CD4-positive, alpha-beta memory T cell (primary cell): ENCODE results near the gene GTPBP1. TPM values are rescaled to one million over a fixed set of nuclear protein-coding genes. Genes with fewer than 3 reads are reported as not detected.
A peak's percentile ranks its signal among the peaks of the same experiment; 100 is the strongest.

Source experiments
- CTCF ChIA-PET: fragments of 350-600 bp; sonication (Branson Sonifier 250); formaldehyde crosslinking; loops from one replicate; lab custom pipeline; 2021; ENCODE audit warnings: inconsistent platforms; ENCODE audit not compliant: partially characterized antibody; lab: Charles Lee
- POLR2A ChIA-PET: fragments of 350-600 bp; sonication (Branson Sonifier 250); formaldehyde crosslinking; loops from one replicate; lab custom pipeline; 2021; ENCODE audit not compliant: partially characterized antibody; lab: Charles Lee
- DNase-seq, 5 donors: peaks; one replicate each; pipeline versions ENCODE4 v3.0.0 to v3.0.0-alpha.2; 2020 to 2022; ENCODE audit warnings: mixed read lengths in 1 of 5
- H3K27ac ChIP-seq: one replicate; pipeline ENCODE4 v1.7.0; 2013; ENCODE audit warnings: low read depth, low read length
- H3K27me3 ChIP-seq: 2 replicates; pipeline ENCODE4 v1.7.0; 2013; ENCODE audit warnings: mild to moderate bottlenecking, low read length, moderate library complexity; ENCODE audit not compliant: insufficient read depth
- H3K36me3 ChIP-seq: 2 replicates; pipeline ENCODE4 v1.7.0; 2013; ENCODE audit warnings: mild to moderate bottlenecking, low read length, moderate library complexity; ENCODE audit not compliant: insufficient read depth
- H3K4me1 ChIP-seq: 2 replicates; pipeline ENCODE4 v1.7.0; 2013; ENCODE audit warnings: mild to moderate bottlenecking, low read length, moderate library complexity; ENCODE audit not compliant: insufficient read depth
- H3K4me3 ChIP-seq, 2 donors: one replicate each; pipeline ENCODE4 v1.7.0; 2013; ENCODE audit warnings: low read length in 2 of 2, mild to moderate bottlenecking in 1 of 2
- H3K9me3 ChIP-seq, 2 donors: one replicate each; pipeline ENCODE4 v1.7.0; 2013; ENCODE audit warnings: low read length in 2 of 2, control low read depth in 1 of 2; ENCODE audit not compliant: control insufficient read depth in 1 of 2
- H3K27ac Mint-ChIP-seq, 7 donors: one replicate each; pipeline ENCODE4 v1.8.0; 2020 to 2021; ENCODE audit warnings: mixed read lengths in 7 of 7, mild to moderate bottlenecking in 6 of 7, inconsistent platforms in 3 of 7, moderate library complexity in 3 of 7
- H3K27me3 Mint-ChIP-seq, 2 donors: one replicate each; pipeline ENCODE4 v1.8.0; 2020 to 2021; ENCODE audit warnings: mixed read lengths in 2 of 2
- H3K36me3 Mint-ChIP-seq, 2 donors: one replicate each; pipeline ENCODE4 v1.8.0; 2020 to 2021; ENCODE audit warnings: mixed read lengths in 2 of 2, inconsistent platforms in 1 of 2, mild to moderate bottlenecking in 1 of 2
- H3K4me1 Mint-ChIP-seq, 4 donors: one replicate each; pipeline ENCODE4 v1.8.0; 2020 to 2021; ENCODE audit warnings: mixed read lengths in 4 of 4, mild to moderate bottlenecking in 1 of 4
- H3K4me3 Mint-ChIP-seq, 8 donors: one replicate each; pipeline ENCODE4 v1.8.0; 2020 to 2021; ENCODE audit warnings: mixed read lengths in 8 of 8, mild to moderate bottlenecking in 7 of 8, moderate library complexity in 6 of 8, inconsistent platforms in 3 of 8
- H3K9me3 Mint-ChIP-seq, 8 donors: one replicate each; pipeline ENCODE4 v1.8.0; 2020 to 2021; ENCODE audit warnings: mixed read lengths in 8 of 8, mild to moderate bottlenecking in 5 of 8, inconsistent platforms in 3 of 8, moderate library complexity in 1 of 8
- intact Hi-C: fragments of 100-400 bp; cut with micrococcal nuclease; formaldehyde crosslinking; loops from one replicate; pipeline ENCODE4 v1.15.1; 2023
- polyA plus RNA-seq, 2 donors: library from polyadenylated mRNA; unstranded; fragments of 300-500 nt; fragmentation: Illumina TruSeq; gene quantifications; one replicate each; pipeline ENCODE4 v1.2.3, GENCODE V29; 2021
- total RNA-seq, 2 experiments: library from RNA; stranded (reverse); gene quantifications; one replicate each; pipeline ENCODE4 v1.2.3, GENCODE V29; 2021

Gene GTPBP1
- total and polyA plus RNA-seq, 4 experiments from 2014 or later, result 14.6 to 96.6 (median 62.5) TPM

- Histone ChIP-seq H3K27ac (no peak overlapping the region), H3K27me3 (no peaks in the 10 kb centered on the region), H3K4me3 (no peak overlapping the region), H3K4me1 (peaks cover 68% of the 10 kb centered on the region), H3K9me3 (no peaks in the 10 kb centered on the region), H3K36me3 (peaks cover 96% of the 10 kb centered on the region)
- intact Hi-C loops, result no loop called here
- H3K27ac Mint-ChIP-seq, result peak overlapping the region; percentile 27 to 83 (median 61)
- peak overlapping the region in 1 of 8 donors; percentile 13 for H3K4me3 Mint-ChIP-seq
- H3K36me3 Mint-ChIP-seq, result peaks cover 54 to 88% of the 10 kb centered on the region in 2 donors
- ChIA-PET POLR2A (interaction anchor here (14.4 to 42.6 kb wide), 3 partner anchors 5 to 38 kb away, joined by 186 to 1746 read pairs (median 1746); partner anchors contain the start of genes GTPBP1 and SUN2), CTCF (interaction anchor here (4.3 kb wide), 2 partner anchors 12 to 23 kb away, joined by 25 to 38 read pairs; no protein-coding TSS in a partner anchor)
- peaks cover 10 to 51% (median 25%) of the 10 kb centered on the region in 4 donors for H3K4me1 Mint-ChIP-seq
- H3K27me3 Mint-ChIP-seq, result no peaks in the 10 kb centered on the region
- no peaks in the 10 kb centered on the region for H3K9me3 Mint-ChIP-seq
- DNase-seq, result peak in 1 of 5 donors; percentile 9
These were observed 39.2 kb downstream of the GTPBP1 start for GRCh38 chr22:38744981-38745380.

DNA sequence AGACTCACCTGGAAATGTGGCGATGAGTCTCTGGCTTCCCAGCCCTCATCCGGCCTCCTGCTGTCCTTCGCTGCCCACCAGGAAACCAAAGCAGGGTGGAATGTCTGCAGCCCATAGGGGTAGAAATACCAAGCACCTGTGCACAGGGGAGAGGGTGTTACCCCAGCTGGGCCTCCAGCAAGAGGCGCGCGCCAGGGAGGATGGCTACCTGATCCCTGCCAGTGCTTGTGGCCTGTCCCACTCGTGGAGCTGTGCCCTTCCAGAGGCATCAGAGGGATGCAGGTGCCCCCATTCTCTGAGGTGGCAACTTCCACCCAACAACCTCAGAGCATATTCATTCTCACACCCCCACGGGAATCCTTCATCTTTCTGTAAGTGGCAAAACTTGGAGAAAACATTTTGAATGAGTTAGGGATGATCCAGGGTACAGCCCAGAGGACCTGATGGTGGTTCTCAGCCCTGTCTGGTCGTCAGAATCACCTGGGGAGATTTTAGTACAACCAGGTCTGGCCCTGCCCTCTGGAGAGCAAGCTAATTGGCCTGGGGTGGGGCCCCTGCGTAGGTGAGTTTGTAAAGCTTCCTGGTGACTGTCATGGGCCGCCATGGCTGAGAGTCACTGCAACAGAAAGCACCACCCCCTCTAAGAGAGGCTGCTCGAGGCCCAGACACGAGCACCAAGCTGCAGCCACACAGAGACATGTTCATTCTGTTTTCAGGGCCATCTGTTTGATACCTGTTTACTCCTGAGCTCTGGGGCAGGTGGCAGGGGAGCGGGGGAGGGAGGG, 40.1 kb downstream of the GTPBP1 start:
- H3K36me3 Mint-ChIP-seq, result peaks cover 50 to 86% of the 10 kb centered on the region in 2 donors
- H3K4me3 Mint-ChIP-seq, result no peak overlapping the region
- H3K9me3 ChIP-seq, result no peaks in the 10 kb centered on the region
- peak in 1 of 5 donors; percentile 41 for DNase-seq
- H3K27ac ChIP-seq, result no peak overlapping the region
- intact Hi-C loops, result no loop called here
- H3K27me3 Mint-ChIP-seq, result no peaks in the 10 kb centered on the region
- H3K4me3 ChIP-seq, result no peak overlapping the region
- H3K4me1 ChIP-seq, result peaks cover 68% of the 10 kb centered on the region
- H3K9me3 Mint-ChIP-seq, result no peaks in the 10 kb centered on the region
- peaks cover 96% of the 10 kb centered on the region for H3K36me3 ChIP-seq
- peaks cover 14 to 54% (median 31%) of the 10 kb centered on the region in 4 donors for H3K4me1 Mint-ChIP-seq
- H3K27me3 ChIP-seq, result no peaks in the 10 kb centered on the region
- ChIA-PET POLR2A (interaction anchor here (14.4 to 42.6 kb wide), 3 partner anchors 4 to 39 kb away, joined by 186 to 1746 read pairs (median 1746); partner anchors contain the start of genes GTPBP1 and SUN2), CTCF (interaction anchor here (2.6 to 4.3 kb wide), 3 partner anchors 13 to 22 kb away, joined by 9 to 38 read pairs (median 25); no protein-coding TSS in a partner anchor)
- H3K27ac Mint-ChIP-seq, result peak overlapping the region; percentile 8 to 67 (median 55)

DNA sequence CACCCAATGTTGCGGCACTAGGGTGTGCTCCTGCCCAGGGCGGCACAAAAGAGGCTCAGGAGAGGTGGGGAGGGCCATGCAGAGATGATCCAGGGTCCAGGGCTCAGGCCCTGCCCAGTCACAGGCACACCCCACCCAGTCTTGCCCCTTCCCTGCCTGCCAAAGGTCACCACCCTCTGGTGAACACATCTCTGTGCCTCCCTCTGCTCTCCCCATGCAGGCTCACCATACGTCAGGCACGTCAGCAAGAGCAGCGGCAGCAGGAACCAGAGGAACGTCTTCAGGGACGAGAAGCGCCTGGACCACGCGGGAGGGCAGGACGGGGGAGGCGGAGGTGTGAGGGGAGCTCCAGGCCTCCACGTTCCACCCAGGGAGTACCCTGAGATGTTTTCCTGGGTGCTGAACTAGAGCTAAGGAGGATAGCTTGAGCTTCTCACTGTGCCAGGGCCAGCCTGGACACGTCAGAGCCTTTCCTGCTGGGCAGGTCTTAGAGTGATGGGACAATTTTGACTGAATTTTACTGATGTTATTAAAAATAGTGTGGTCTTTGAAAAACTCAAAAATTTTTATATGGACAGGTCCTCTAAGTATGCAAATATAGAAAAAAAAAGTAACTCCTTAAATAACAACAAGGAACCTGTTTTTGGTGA, 42.9 kb downstream of the GTPBP1 start:
- Histone ChIP-seq H3K27me3 (no peaks in the 10 kb centered on the region), H3K36me3 (peaks cover 91% of the 10 kb centered on the region), H3K4me1 (peaks cover 74% of the 10 kb centered on the region), H3K9me3 (no peaks in the 10 kb centered on the region), H3K27ac (peak overlapping the region; percentile 38), H3K4me3 (no peak overlapping the region)
- ChIA-PET CTCF (interaction anchor here (1.4 to 4.4 kb wide), 6 partner anchors 11 to 41 kb away, joined by 3 to 41 read pairs (median 18); no protein-coding TSS in a partner anchor), POLR2A (interaction anchor here (14.4 to 42.6 kb wide), 3 partner anchors 1 to 42 kb away, joined by 186 to 1746 read pairs (median 1746); partner anchors contain the start of genes GTPBP1 and SUN2)
- peak overlapping the region in 5 of 7 donors; percentile 62 to 82 (median 70) for H3K27ac Mint-ChIP-seq
- H3K9me3 Mint-ChIP-seq, result no peaks in the 10 kb centered on the region
- peaks cover 28 to 63% (median 46%) of the 10 kb centered on the region in 4 donors for H3K4me1 Mint-ChIP-seq
- peak in 1 of 5 donors; percentile 25 for DNase-seq
- no peak overlapping the region for H3K4me3 Mint-ChIP-seq
- intact Hi-C loops, result no loop called here
- H3K36me3 Mint-ChIP-seq, result peaks cover 52 to 84% of the 10 kb centered on the region in 2 donors
- H3K27me3 Mint-ChIP-seq, result no peaks in the 10 kb centered on the region

DNA sequence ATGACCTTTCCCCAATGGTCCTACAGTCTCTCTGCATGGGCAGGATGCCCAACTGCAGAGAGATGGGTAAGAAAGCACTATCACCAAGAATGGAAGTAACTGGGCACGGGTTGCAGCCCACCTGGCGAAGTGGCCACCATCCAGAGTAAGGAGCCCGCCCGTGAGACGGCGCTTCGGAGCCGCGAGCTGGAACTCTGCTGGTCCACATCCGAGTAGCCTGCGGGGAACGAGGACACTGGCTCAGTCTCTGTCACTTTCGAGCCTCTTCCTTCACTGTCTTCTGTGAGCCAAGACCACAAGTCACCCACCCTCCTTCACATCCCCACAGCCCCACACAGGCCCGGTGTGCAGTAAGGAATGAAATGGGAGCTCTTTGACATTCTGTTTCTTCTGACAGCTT, 44.4 kb downstream of the GTPBP1 start:
- CTCF ChIA-PET, result interaction anchor here (0.9 to 4.4 kb wide), 5 partner anchors 10 to 25 kb away, joined by 3 to 42 read pairs (median 5); no protein-coding TSS in a partner anchor
- H3K4me1 Mint-ChIP-seq, result peaks cover 25 to 71% (median 45%) of the 10 kb centered on the region in 4 donors
- H3K4me1 ChIP-seq, result peaks cover 75% of the 10 kb centered on the region

DNA sequence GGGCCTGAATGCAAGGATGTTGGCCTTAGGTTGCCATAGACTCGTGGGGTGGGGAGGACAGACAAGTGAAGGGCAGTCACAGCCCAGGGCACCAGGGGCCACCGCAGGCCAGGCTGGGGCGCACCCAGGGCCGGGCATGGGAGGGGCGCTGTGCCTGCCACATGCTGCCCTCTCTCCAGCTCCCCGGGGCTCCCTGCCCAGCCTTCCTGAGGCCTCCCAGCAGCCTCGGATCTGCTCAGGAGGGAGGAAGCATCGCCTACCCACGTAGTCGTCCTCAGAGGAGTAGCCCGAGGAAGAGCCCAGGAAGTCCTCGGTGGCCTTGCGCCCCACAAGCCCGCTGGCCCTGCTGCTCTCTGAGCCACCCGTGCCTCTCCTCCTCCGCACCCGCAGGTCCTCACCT, 44.9 kb downstream of the GTPBP1 start:
- H3K27ac ChIP-seq, result peak overlapping the region; percentile 74
- Mint-ChIP-seq H3K27me3 (no peaks in the 10 kb centered on the region), H3K4me3 (peak overlapping the region; percentile 41 to 99 (median 98)), H3K36me3 (peaks cover 59 to 81% of the 10 kb centered on the region in 2 donors), H3K27ac (peak overlapping the region; percentile 80 to 100 (median 99)), H3K4me1 (peaks cover 25 to 69% (median 43%) of the 10 kb centered on the region in 4 donors), H3K9me3 (peaks cover 0 to 2% (median 0%) of the 10 kb centered on the region in 8 donors)
- peaks cover 70% of the 10 kb centered on the region for H3K4me1 ChIP-seq
- ChIA-PET CTCF (interaction anchor here (1.0 to 4.4 kb wide), 8 partner anchors 9 to 120 kb away, joined by 3 to 42 read pairs (median 4); no protein-coding TSS in a partner anchor), POLR2A (interaction anchor here (1.5 to 42.6 kb wide), 8 partner anchors 1 to 423 kb away, joined by 3 to 1746 read pairs (median 18); partner anchors contain the start of genes GTPBP1, SUN2 and TOMM22)
- H3K36me3 ChIP-seq, result peaks cover 71% of the 10 kb centered on the region
- DNase-seq, result peak in 1 of 5 donors; percentile 36
- intact Hi-C loops, result loop anchor here (1.0 kb wide), 1 partner anchor 17 kb away; no protein-coding TSS in a partner anchor
- peak overlapping the region in 1 of 2 donors; percentile 68 for H3K4me3 ChIP-seq
- no peaks in the 10 kb centered on the region for H3K27me3 ChIP-seq
- H3K9me3 ChIP-seq, result no peaks in the 10 kb centered on the region

More for the DNA sequence above, 44.4 kb downstream of the GTPBP1 start:
- peak overlapping the region in 3 of 8 donors; percentile 48 to 59 (median 56) for H3K4me3 Mint-ChIP-seq
- POLR2A ChIA-PET, result interaction anchor here (3.5 to 42.6 kb wide), 4 partner anchors 0 to 52 kb away, joined by 27 to 1746 read pairs (median 966); partner anchors contain the start of genes GTPBP1 and SUN2
- peaks cover 0 to 2% (median 0%) of the 10 kb centered on the region in 8 donors for H3K9me3 Mint-ChIP-seq
- Histone ChIP-seq H3K27me3 (no peaks in the 10 kb centered on the region), H3K36me3 (peaks cover 76% of the 10 kb centered on the region), H3K27ac (peak overlapping the region; percentile 74), H3K9me3 (no peaks in the 10 kb centered on the region), H3K4me3 (peak overlapping the region in 1 of 2 donors; percentile 3)
- peak overlapping the region; percentile 66 to 95 (median 82) for H3K27ac Mint-ChIP-seq
- no peaks in the 10 kb centered on the region for H3K27me3 Mint-ChIP-seq
- peaks cover 59 to 85% of the 10 kb centered on the region in 2 donors for H3K36me3 Mint-ChIP-seq
- peak in 1 of 5 donors; percentile 37 for DNase-seq
- intact Hi-C loops, result no loop called here

DNA sequence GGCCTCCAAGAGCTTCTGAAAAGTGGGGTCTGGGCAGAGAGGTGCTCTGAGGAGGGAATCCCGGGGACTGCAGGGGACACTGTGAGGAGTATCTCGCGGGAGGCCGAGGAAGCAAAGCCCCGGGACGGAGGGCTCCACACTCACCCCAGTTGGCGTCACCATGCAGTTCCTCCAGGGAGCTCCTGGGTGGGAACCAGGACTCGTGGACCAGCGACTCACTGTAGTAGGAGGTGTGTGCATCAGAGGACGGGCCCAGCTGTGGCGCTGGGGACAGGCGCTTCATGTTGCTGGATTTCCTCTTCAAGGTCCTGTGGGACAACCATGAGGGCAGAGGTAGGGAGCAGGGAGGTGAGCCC, 45.3 kb downstream of the GTPBP1 start:
- Histone ChIP-seq H3K4me1 (peaks cover 66% of the 10 kb centered on the region), H3K27ac (peak overlapping the region; percentile 74), H3K4me3 (peak overlapping the region; percentile 68 to 80), H3K9me3 (no peaks in the 10 kb centered on the region), H3K36me3 (peaks cover 67% of the 10 kb centered on the region), H3K27me3 (no peaks in the 10 kb centered on the region)
- H3K36me3 Mint-ChIP-seq, result peaks cover 55 to 77% of the 10 kb centered on the region in 2 donors
- peak overlapping the region; percentile 98 to 100 (median 99) for H3K27ac Mint-ChIP-seq
- peaks cover 0 to 2% (median 0%) of the 10 kb centered on the region in 8 donors for H3K9me3 Mint-ChIP-seq
- ChIA-PET CTCF (interaction anchor here (1.1 to 4.4 kb wide), 8 partner anchors 10 to 119 kb away, joined by 3 to 42 read pairs (median 4); no protein-coding TSS in a partner anchor), POLR2A (interaction anchor here (1.2 to 42.6 kb wide), 11 partner anchors 1 to 423 kb away, joined by 3 to 1746 read pairs (median 8); partner anchors contain the start of genes CBX6, GTPBP1, SUN2 and TOMM22)
- H3K27me3 Mint-ChIP-seq, result no peaks in the 10 kb centered on the region
- intact Hi-C loops, result loop anchor here (1.0 kb wide), 1 partner anchor 18 kb away; no protein-coding TSS in a partner anchor
- H3K4me1 Mint-ChIP-seq, result peaks cover 25 to 65% (median 41%) of the 10 kb centered on the region in 4 donors
- peak overlapping the region; percentile 97 to 99 (median 99) for H3K4me3 Mint-ChIP-seq
- DNase-seq, result no peak
